ENCODE measurements around the gene SHISA7. TPM values are rescaled to one million over a fixed set of nuclear protein-coding genes. Genes with fewer than 3 reads are reported as not detected.
"Not testable (repeated sequence)": the region's sequence is repeated elsewhere in the genome, so short reads cannot be mapped to it uniquely, and the experiment has no call there.

SHISA7 gene
- total RNA-seq, 1 donor from 2014 or later, result 0.10 TPM

DNA sequence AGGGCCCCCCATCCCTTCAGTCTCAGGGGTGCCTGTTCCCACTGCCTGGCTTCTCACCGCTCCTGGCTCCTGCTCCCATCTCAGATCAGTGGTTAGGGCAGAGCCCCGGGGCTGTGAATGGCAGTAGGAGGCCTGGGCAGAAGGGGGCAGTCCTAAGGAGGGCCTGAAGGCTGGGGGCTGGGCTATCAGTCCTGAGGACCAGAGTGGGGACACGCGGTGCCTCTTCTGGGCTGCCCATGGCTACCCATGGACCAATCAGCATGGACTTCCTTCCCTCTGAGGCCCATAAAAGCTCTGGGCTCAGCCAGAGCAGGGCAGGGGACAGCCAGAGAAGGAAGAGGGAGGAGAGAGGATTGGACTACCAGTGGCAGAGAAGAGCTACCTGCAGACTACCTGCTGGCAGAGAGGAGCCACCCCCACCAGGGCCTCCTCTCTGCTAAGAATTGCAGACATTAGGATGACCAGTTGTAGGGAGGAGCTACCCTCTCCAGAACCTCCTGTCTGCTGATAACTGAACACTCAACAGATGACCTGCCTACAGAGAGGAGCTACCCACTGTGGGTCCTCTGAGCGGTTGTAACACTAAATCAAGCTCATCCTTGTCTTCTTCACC lies 23.4 kb downstream of the SHISA7 start:
- Mint-ChIP-seq H3K27ac (no peak overlapping the region), H3K4me3 (ENCODE audit: low read depth) (no peak overlapping the region), H3K36me3 (ENCODE audit: insufficient read depth) (no peaks in the 10 kb centered on the region), H3K4me1 (ENCODE audit: low read depth) (peaks cover 1% of the 10 kb centered on the region), H3K9me3 (ENCODE audit: low read depth) (no peaks in the 10 kb centered on the region), H3K27me3 (peaks cover 37% of the 10 kb centered on the region)
- no peak for DNase-seq (ENCODE audit: low spot score, unreplicated experiment)
- TF ChIP-seq, protein P1, sequence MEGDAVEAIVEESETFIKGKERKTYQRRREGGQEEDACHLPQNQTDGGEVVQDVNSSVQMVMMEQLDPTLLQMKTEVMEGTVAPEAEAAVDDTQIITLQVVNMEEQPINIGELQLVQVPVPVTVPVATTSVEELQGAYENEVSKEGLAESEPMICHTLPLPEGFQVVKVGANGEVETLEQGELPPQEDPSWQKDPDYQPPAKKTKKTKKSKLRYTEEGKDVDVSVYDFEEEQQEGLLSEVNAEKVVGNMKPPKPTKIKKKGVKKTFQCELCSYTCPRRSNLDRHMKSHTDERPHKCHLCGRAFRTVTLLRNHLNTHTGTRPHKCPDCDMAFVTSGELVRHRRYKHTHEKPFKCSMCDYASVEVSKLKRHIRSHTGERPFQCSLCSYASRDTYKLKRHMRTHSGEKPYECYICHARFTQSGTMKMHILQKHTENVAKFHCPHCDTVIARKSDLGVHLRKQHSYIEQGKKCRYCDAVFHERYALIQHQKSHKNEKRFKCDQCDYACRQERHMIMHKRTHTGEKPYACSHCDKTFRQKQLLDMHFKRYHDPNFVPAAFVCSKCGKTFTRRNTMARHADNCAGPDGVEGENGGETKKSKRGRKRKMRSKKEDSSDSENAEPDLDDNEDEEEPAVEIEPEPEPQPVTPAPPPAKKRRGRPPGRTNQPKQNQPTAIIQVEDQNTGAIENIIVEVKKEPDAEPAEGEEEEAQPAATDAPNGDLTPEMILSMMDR (IDR thresholded peaks at IDR 0.05; ENCODE audit: unreplicated experiment), result no peak

DNA sequence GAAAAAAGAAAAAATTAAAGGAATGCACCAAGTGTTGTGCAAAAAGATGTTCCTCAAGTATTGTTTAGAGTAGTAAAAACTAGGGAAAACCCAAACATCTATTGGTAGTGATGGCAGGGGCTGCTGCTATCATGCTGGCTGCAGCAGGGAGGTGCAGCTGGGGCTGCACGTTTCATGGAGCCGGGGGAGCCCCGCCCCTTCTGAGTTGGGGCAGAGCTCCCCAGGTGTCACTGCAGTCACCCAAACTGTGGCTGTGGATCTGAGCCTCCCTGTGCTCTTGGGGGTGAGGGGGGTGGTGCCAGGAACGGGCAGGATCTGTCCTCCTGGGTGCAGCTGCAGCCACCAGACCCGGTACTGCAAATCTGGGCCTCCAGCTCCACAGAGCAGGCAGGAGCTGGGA lies 24.0 kb downstream of the SHISA7 start:
- Mint-ChIP-seq H3K4me1 (ENCODE audit: low read depth) (peaks cover 1% of the 10 kb centered on the region), H3K27ac (no peak overlapping the region), H3K9me3 (ENCODE audit: low read depth) (no peaks in the 10 kb centered on the region), H3K27me3 (peaks cover 36% of the 10 kb centered on the region), H3K36me3 (ENCODE audit: insufficient read depth) (no peaks in the 10 kb centered on the region), H3K4me3 (ENCODE audit: low read depth) (no peak overlapping the region)
- TF ChIP-seq, protein P1 (IDR thresholded peaks at IDR 0.05; ENCODE audit: unreplicated experiment), result no peak
- no peak for DNase-seq (ENCODE audit: low spot score, unreplicated experiment)

DNA sequence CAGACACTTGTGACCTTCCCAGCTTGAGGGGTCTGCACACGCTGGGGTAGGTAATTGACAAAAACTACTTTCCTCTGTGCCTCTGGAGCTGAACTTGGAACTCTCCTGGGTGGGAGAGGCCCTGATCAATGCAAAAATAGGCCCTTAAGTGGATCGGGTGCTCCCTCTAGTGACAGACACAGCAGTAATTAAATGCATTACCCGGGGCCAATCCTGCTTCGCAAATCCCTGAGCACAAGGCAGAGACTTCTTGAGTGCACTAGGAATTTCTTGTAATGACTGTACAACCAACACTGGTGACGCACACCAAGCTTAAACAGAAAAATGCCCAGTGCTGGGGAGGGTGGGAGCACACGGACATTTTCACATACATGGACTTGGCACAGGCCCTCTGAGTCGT lies 24.9 kb downstream of the SHISA7 start:
- TF ChIP-seq, protein P1 (IDR thresholded peaks at IDR 0.05; ENCODE audit: unreplicated experiment), result peak; percentile 82

DNA sequence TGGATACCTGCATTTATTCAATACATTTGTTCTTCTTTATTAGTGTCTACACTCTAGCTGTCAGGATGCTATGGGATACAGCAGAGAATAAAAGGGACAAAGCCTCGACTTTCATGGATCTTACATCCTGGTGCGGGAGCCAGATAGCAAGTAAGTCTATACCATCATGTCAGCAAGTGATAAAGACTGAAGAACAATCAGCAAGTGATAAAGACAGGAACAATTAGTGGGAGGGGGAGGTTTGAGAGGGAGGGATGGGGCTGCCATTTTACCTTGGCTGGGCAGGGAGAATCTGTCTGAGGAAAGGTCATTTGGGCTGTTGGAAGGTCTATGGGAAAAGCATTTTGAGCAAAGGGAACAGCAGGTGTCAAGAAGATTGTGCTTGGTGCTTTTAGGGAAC lies 32.9 kb downstream of the SHISA7 start:
- no peak overlapping the region for H3K4me3 Mint-ChIP-seq (ENCODE audit: low read depth)
- TF ChIP-seq, protein P1 (IDR thresholded peaks at IDR 0.05; ENCODE audit: unreplicated experiment), result no peak
- H3K27ac Mint-ChIP-seq, result no peak overlapping the region
- H3K27me3 Mint-ChIP-seq, result peaks cover 18% of the 10 kb centered on the region
- DNase-seq (ENCODE audit: low spot score, unreplicated experiment), result no peak
- peaks cover 14% of the 10 kb centered on the region for H3K4me1 Mint-ChIP-seq (ENCODE audit: low read depth)
- peaks cover 9% of the 10 kb centered on the region for H3K9me3 Mint-ChIP-seq (ENCODE audit: low read depth)
- H3K36me3 Mint-ChIP-seq (ENCODE audit: insufficient read depth), result peaks cover 14% of the 10 kb centered on the region

More for the DNA sequence above, 24.9 kb downstream of the SHISA7 start:
- peak; percentile 54 for DNase-seq (ENCODE audit: low spot score, unreplicated experiment)
- Mint-ChIP-seq H3K4me3 (ENCODE audit: low read depth) (no peak overlapping the region), H3K27ac (peak overlapping the region; percentile 71), H3K27me3 (peaks cover 29% of the 10 kb centered on the region), H3K9me3 (ENCODE audit: low read depth) (no peaks in the 10 kb centered on the region), H3K36me3 (ENCODE audit: insufficient read depth) (no peaks in the 10 kb centered on the region), H3K4me1 (ENCODE audit: low read depth) (peaks cover 1% of the 10 kb centered on the region)

DNA sequence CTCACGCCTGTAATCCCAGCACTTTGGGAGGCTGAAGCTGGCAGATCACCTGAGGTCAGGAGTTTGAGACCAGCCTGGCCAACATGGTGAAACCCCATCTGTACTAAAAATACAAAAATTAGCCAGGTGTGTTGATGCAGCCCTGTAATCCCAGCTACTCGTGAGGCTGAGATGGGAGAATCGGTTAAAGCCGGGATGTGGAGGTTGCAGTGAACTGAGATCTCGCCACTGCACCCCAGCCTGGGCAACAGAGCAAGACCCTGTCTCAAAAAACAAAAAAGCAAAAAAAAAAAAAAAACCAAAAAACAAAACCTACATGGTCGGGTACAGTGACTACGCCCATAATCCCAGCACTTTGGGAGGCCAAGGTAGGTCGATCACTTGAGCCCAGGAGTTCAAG lies 33.9 kb downstream of the SHISA7 start:
- Mint-ChIP-seq H3K27ac (peak overlapping the region; percentile 98), H3K36me3 (ENCODE audit: insufficient read depth) (peaks cover 14% of the 10 kb centered on the region), H3K4me1 (ENCODE audit: low read depth) (peaks cover 14% of the 10 kb centered on the region), H3K4me3 (ENCODE audit: low read depth) (peak overlapping the region; percentile 35), H3K27me3 (peaks cover 14% of the 10 kb centered on the region)
- DNase-seq (ENCODE audit: low spot score, unreplicated experiment); H3K9me3 Mint-ChIP-seq (ENCODE audit: low read depth): not testable (repeated sequence)

DNA sequence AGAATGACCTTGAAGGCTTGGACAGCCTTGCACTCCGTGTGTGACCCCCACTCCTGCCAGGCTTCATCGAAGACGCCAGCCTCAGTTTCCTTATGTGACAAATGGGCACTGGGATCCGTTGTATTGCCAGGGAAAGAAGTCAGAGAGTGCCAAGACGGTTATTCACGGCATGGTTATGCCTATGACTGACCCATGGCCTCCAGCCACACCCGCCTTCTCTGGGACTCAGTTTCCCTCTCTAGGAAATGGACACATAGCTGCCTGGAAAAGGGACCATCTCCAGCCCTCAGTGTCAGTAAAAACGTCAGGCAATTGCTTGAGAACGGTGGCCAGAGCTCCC lies 34.6 kb downstream of the SHISA7 start:
- peaks cover 14% of the 10 kb centered on the region for H3K27me3 Mint-ChIP-seq
- TF ChIP-seq, protein P1 (IDR thresholded peaks at IDR 0.05; ENCODE audit: unreplicated experiment), result no peak
- H3K4me1 Mint-ChIP-seq (ENCODE audit: low read depth), result peaks cover 14% of the 10 kb centered on the region
- peaks cover 9% of the 10 kb centered on the region for H3K9me3 Mint-ChIP-seq (ENCODE audit: low read depth)
- peak overlapping the region; percentile 98 for H3K27ac Mint-ChIP-seq
- peak overlapping the region; percentile 88 for H3K4me3 Mint-ChIP-seq (ENCODE audit: low read depth)
- peaks cover 14% of the 10 kb centered on the region for H3K36me3 Mint-ChIP-seq (ENCODE audit: insufficient read depth)
- no peak for DNase-seq (ENCODE audit: low spot score, unreplicated experiment)
